Measurements from ENCODE around the gene LY9.

- TF ChIP-seq EZH2phosphoT487 (IDR thresholded peaks at IDR 0.05; ENCODE audit: unreplicated experiment): no peak
- no peak for TF ChIP-seq CTCF (conservative IDR thresholded peaks at IDR 0.05; ENCODE audit: low read depth in 2 of 2)
- no peak for TF ChIP-seq POLR2AphosphoS5 (IDR thresholded peaks at IDR 0.05; ENCODE audit: low read depth)
- no peak for TF ChIP-seq EZH2 (IDR thresholded peaks at IDR 0.05; ENCODE audit: low read depth, unreplicated experiment)
- no peak for TF ChIP-seq REST (IDR thresholded peaks at IDR 0.05; ENCODE audit: unreplicated experiment)
- TF ChIP-seq, protein P1, sequence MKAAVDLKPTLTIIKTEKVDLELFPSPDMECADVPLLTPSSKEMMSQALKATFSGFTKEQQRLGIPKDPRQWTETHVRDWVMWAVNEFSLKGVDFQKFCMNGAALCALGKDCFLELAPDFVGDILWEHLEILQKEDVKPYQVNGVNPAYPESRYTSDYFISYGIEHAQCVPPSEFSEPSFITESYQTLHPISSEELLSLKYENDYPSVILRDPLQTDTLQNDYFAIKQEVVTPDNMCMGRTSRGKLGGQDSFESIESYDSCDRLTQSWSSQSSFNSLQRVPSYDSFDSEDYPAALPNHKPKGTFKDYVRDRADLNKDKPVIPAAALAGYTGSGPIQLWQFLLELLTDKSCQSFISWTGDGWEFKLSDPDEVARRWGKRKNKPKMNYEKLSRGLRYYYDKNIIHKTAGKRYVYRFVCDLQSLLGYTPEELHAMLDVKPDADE (IDR thresholded peaks at IDR 0.05): no peak
- no peak for TF ChIP-seq JUNB (IDR thresholded peaks at IDR 0.05; ENCODE audit: unreplicated experiment)
- no peak for TF ChIP-seq ZNF114 (CRISPR knock-in tag; IDR thresholded peaks at IDR 0.05)
- no peak for TF ChIP-seq CREB1 (CRISPR knock-in tag; IDR thresholded peaks at IDR 0.05; ENCODE audit: low read depth)
- TF ChIP-seq, protein P2, sequence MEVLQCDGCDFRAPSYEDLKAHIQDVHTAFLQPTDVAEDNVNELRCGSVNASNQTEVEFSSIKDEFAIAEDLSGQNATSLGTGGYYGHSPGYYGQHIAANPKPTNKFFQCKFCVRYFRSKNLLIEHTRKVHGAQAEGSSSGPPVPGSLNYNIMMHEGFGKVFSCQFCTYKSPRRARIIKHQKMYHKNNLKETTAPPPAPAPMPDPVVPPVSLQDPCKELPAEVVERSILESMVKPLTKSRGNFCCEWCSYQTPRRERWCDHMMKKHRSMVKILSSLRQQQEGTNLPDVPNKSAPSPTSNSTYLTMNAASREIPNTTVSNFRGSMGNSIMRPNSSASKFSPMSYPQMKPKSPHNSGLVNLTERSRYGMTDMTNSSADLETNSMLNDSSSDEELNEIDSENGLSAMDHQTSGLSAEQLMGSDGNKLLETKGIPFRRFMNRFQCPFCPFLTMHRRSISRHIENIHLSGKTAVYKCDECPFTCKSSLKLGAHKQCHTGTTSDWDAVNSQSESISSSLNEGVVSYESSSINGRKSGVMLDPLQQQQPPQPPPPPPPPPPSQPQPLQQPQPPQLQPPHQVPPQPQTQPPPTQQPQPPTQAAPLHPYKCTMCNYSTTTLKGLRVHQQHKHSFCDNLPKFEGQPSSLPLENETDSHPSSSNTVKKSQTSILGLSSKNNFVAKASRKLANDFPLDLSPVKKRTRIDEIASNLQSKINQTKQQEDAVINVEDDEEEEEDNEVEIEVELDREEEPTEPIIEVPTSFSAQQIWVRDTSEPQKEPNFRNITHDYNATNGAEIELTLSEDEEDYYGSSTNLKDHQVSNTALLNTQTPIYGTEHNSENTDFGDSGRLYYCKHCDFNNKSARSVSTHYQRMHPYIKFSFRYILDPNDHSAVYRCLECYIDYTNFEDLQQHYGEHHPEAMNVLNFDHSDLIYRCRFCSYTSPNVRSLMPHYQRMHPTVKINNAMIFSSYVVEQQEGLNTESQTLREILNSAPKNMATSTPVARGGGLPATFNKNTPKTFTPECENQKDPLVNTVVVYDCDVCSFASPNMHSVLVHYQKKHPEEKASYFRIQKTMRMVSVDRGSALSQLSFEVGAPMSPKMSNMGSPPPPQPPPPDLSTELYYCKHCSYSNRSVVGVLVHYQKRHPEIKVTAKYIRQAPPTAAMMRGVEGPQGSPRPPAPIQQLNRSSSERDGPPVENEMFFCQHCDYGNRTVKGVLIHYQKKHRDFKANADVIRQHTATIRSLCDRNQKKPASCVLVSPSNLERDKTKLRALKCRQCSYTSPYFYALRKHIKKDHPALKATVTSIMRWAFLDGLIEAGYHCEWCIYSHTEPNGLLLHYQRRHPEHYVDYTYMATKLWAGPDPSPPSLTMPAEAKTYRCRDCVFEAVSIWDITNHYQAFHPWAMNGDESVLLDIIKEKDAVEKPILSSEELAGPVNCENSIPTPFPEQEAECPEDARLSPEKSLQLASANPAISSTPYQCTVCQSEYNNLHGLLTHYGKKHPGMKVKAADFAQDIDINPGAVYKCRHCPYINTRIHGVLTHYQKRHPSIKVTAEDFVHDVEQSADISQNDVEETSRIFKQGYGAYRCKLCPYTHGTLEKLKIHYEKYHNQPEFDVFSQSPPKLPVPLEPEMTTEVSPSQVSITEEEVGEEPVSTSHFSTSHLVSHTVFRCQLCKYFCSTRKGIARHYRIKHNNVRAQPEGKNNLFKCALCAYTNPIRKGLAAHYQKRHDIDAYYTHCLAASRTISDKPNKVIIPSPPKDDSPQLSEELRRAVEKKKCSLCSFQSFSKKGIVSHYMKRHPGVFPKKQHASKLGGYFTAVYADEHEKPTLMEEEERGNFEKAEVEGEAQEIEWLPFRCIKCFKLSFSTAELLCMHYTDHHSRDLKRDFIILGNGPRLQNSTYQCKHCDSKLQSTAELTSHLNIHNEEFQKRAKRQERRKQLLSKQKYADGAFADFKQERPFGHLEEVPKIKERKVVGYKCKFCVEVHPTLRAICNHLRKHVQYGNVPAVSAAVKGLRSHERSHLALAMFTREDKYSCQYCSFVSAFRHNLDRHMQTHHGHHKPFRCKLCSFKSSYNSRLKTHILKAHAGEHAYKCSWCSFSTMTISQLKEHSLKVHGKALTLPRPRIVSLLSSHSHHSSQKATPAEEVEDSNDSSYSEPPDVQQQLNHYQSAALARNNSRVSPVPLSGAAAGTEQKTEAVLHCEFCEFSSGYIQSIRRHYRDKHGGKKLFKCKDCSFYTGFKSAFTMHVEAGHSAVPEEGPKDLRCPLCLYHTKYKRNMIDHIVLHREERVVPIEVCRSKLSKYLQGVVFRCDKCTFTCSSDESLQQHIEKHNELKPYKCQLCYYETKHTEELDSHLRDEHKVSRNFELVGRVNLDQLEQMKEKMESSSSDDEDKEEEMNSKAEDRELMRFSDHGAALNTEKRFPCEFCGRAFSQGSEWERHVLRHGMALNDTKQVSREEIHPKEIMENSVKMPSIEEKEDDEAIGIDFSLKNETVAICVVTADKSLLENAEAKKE (CRISPR knock-in tag; IDR thresholded peaks at IDR 0.05): no peak
Measured at GRCh38 chr1:160814316-160814715, 18.3 kb downstream of the LY9 start.

All from GM23338 (cell line).